IMR-90 (cell line): Measurements from ENCODE around the gene TADA2A. TPM values are rescaled to one million over a fixed set of nuclear protein-coding genes. Genes with fewer than 3 reads are reported as not detected.

Experiments used
- ATAC-seq: fragments of 200-7000 bp; cut with Tn5 transposase; 2 replicates; pipeline ENCODE4 v1.9.1; 2020; ENCODE audit warnings: low read depth, mild to moderate bottlenecking, moderate library complexity
- BruUV-seq: library from RNA; stranded (reverse); fragments of 400-500 nt; replicated peaks from 2 replicates; lab custom pipeline; 2021; lab: Mats Ljungman, UMichigan
- CTCF ChIA-PET: fragments of 300-600 bp; formaldehyde crosslinking; extraction: SDS; loops from one replicate; lab custom pipeline; 2021; ENCODE audit warnings: antibody characterized with exemption; lab: Yijun Ruan, JAX
- POLR2A ChIA-PET: fragments of 300-600 bp; sonication (Branson Sonifier 250); formaldehyde crosslinking; loops from one replicate; lab custom pipeline; 2022; ENCODE audit warnings: antibody characterized with exemption; ENCODE audit not compliant: unreplicated experiment; lab: Charles Lee
- DNase-seq: peaks from one replicate; pipeline ENCODE4 v3.0.0; 2013
- H2AFZ ChIP-seq: replicated peaks from 2 replicates; pipeline ENCODE3; 2013; ENCODE audit warnings: low read length, mild to moderate bottlenecking; ENCODE audit not compliant: poor library complexity
- H2AK5ac ChIP-seq: 2 replicates; pipeline ENCODE4 v1.6.1; 2013; ENCODE audit warnings: low read depth, low read length, inconsistent platforms
- H2AK9ac ChIP-seq: replicated peaks from 2 replicates; pipeline ENCODE3; 2013; ENCODE audit warnings: mild to moderate bottlenecking, low read depth, low read length, moderate library complexity; ENCODE audit not compliant: poor library complexity
- H2BK120ac ChIP-seq: 2 replicates; pipeline ENCODE4 v1.6.1; 2013; ENCODE audit warnings: low read depth, low read length, inconsistent platforms
- H2BK15ac ChIP-seq: 3 replicates; pipeline ENCODE4 v1.6.1; 2013; ENCODE audit warnings: low read depth, low read length, inconsistent platforms
- H2BK20ac ChIP-seq: 2 replicates; pipeline ENCODE4 v1.6.1; 2013; ENCODE audit warnings: low read depth, mild to moderate bottlenecking, inconsistent platforms, low read length, moderate library complexity
- H2BK5ac ChIP-seq: 2 replicates; pipeline ENCODE4 v1.6.1; 2013; ENCODE audit warnings: mild to moderate bottlenecking, low read depth, low read length, inconsistent platforms; ENCODE audit not compliant: poor library complexity, severe bottlenecking
- H3K14ac ChIP-seq: replicated peaks from 2 replicates; pipeline ENCODE4 v1.6.1; 2013; ENCODE audit warnings: low read depth, low read length, inconsistent platforms
- H3K18ac ChIP-seq: 2 replicates; pipeline ENCODE4 v1.6.1; 2013; ENCODE audit warnings: low read depth, low read length, control low read depth
- H3K23ac ChIP-seq: 2 replicates; pipeline ENCODE4 v1.6.1; 2013; ENCODE audit warnings: low read depth, low read length, inconsistent platforms
- H3K27ac ChIP-seq: 2 replicates; pipeline ENCODE4 v1.5.1; 2013; ENCODE audit warnings: mild to moderate bottlenecking, control low read depth, low read length; ENCODE audit not compliant: insufficient read depth
- H3K27me3 ChIP-seq: 2 replicates; pipeline ENCODE4 v1.6.1; 2013; ENCODE audit warnings: low read length; ENCODE audit not compliant: control insufficient read depth, insufficient read depth
- H3K36me3 ChIP-seq: 2 replicates; pipeline ENCODE4 v1.6.1; 2013; ENCODE audit warnings: low read length, mixed read lengths; ENCODE audit not compliant: control insufficient read depth, insufficient read depth
- H3K4ac ChIP-seq: 2 replicates; pipeline ENCODE4 v1.6.1; 2013; ENCODE audit warnings: low read depth, low read length, inconsistent platforms
- H3K4me1 ChIP-seq: 2 replicates; pipeline ENCODE4 v1.6.1; 2013; ENCODE audit warnings: low read length, mixed read lengths; ENCODE audit not compliant: control insufficient read depth, insufficient read depth
- H3K4me2 ChIP-seq: 2 replicates; pipeline ENCODE4 v1.6.1; 2013; ENCODE audit warnings: low read depth, mild to moderate bottlenecking, control low read depth, low read length, moderate library complexity
- H3K4me3 ChIP-seq: 2 replicates; pipeline ENCODE4 v1.5.1; 2013; ENCODE audit warnings: low read depth, mild to moderate bottlenecking, control low read depth, low read length, moderate library complexity; ENCODE audit not compliant: insufficient read depth
- H3K56ac ChIP-seq: 2 replicates; pipeline ENCODE4 v1.6.1; 2013; ENCODE audit warnings: low read length, inconsistent platforms; ENCODE audit not compliant: insufficient read depth; ENCODE audit errors: extremely low read depth
- H3K79me1 ChIP-seq, 2 experiments: 2 replicates each; pipeline ENCODE4 v1.6.1; 2013; ENCODE audit warnings: low read length in 2 of 2, inconsistent platforms in 1 of 2, low read depth in 1 of 2
- H3K9ac ChIP-seq: 2 replicates; pipeline ENCODE4 v1.6.1; 2013; ENCODE audit warnings: low read depth, low read length, control low read depth
- H3K9me1 ChIP-seq: 2 replicates; pipeline ENCODE4 v1.6.1; 2013; ENCODE audit warnings: low read length, inconsistent platforms; ENCODE audit not compliant: insufficient read depth
- H3K9me3 ChIP-seq: 2 replicates; pipeline ENCODE4 v1.6.1; 2013; ENCODE audit warnings: low read length; ENCODE audit not compliant: control insufficient read depth, insufficient read depth
- H4K20me1 ChIP-seq: 2 replicates; pipeline ENCODE4 v1.6.1; 2013; ENCODE audit warnings: low read length, inconsistent platforms; ENCODE audit not compliant: insufficient read depth
- H4K5ac ChIP-seq: 2 replicates; pipeline ENCODE4 v1.6.1; 2013; ENCODE audit warnings: mild to moderate bottlenecking, low read depth, low read length, control low read depth
- H4K8ac ChIP-seq, 2 experiments: 2 replicates each; pipeline ENCODE4 v1.6.1; 2013; ENCODE audit warnings: low read depth in 2 of 2, low read length in 2 of 2, control low read depth in 1 of 2, inconsistent platforms in 1 of 2
- H4K91ac ChIP-seq: 2 replicates; pipeline ENCODE4 v1.6.1; 2013; ENCODE audit warnings: low read depth, low read length, inconsistent platforms; ENCODE audit not compliant: insufficient read depth
- BHLHE40 ChIP-seq: fragments of 150-350 bp; IDR thresholded peaks from 2 replicates; pipeline ENCODE4 v1.6.1; 2016; ENCODE audit warnings: mild to moderate bottlenecking, low read depth, low read length
- CEBPB ChIP-seq: IDR thresholded peaks from 2 replicates; pipeline ENCODE4 v1.6.1; 2012; ENCODE audit warnings: low read depth, low read length, improper control_type of control experiment
- CHD1 ChIP-seq: IDR thresholded peaks from 2 replicates; pipeline ENCODE4 v1.6.1; 2012; ENCODE audit warnings: low read depth, low read length, improper control_type of control experiment
- ELK1 ChIP-seq: fragments of 150-350 bp; IDR thresholded peaks from 2 replicates; pipeline ENCODE4 v1.6.1; 2016; ENCODE audit warnings: low read depth, mild to moderate bottlenecking, low read length, moderate library complexity, borderline replicate concordance
- FOS ChIP-seq: fragments of 150-350 bp; IDR thresholded peaks from 2 replicates; pipeline ENCODE4 v1.6.1; 2016; ENCODE audit warnings: low read depth, low read length
- MAFK ChIP-seq: IDR thresholded peaks from 2 replicates; pipeline ENCODE4 v1.6.1; 2012; ENCODE audit warnings: low read depth, low read length, improper control_type of control experiment
- MAZ ChIP-seq: IDR thresholded peaks from 2 replicates; pipeline ENCODE4 v1.6.1; 2012; ENCODE audit warnings: low read depth, mild to moderate bottlenecking, low read length, improper control_type of control experiment, moderate library complexity, borderline replicate concordance
- MXI1 ChIP-seq: IDR thresholded peaks from 2 replicates; pipeline ENCODE4 v1.6.1; 2012; ENCODE audit warnings: low read depth, mild to moderate bottlenecking, low read length, moderate library complexity, borderline replicate concordance
- NFE2L2 ChIP-seq: fragments of 150-350 bp; IDR thresholded peaks from 2 replicates; pipeline ENCODE4 v1.6.1; 2016; ENCODE audit warnings: low read depth, mild to moderate bottlenecking, low read length
- POLR2A ChIP-seq: IDR thresholded peaks from 2 replicates; pipeline ENCODE4 v1.6.1; 2012; ENCODE audit warnings: mild to moderate bottlenecking, low read depth, low read length
- RAD21 ChIP-seq: IDR thresholded peaks from 2 replicates; pipeline ENCODE4 v1.6.1; 2012; ENCODE audit warnings: low read length, improper control_type of control experiment
- RFX5 ChIP-seq: IDR thresholded peaks from 2 replicates; pipeline ENCODE4 v1.8.0; 2012; ENCODE audit warnings: low read depth, mild to moderate bottlenecking, low read length, moderate library complexity
- SMC3 ChIP-seq: fragments of 150-350 bp; IDR thresholded peaks from 2 replicates; pipeline ENCODE4 v1.6.1; 2016; ENCODE audit warnings: low read depth, mild to moderate bottlenecking, antibody characterized with exemption, low read length, moderate library complexity
- WGBS, 2 experiments: methylation state at CpG; one replicate each; pipeline versions ENCODE4 v1.1.5 to v1.1.7; 2013; ENCODE audit warnings: missing lambda C conversion rate in 2 of 2; ENCODE audit not compliant: insufficient read length in 1 of 2; ENCODE audit errors: extremely low coverage in 2 of 2; 5-methylcytosine and 5-hydroxymethylcytosine counted together
- dilution Hi-C: fragments of 300-500 bp; cut with HindIII; formaldehyde crosslinking; loops from one replicate; pipeline ENCODE4 v1.14.3; 2018; ENCODE audit warnings: low sequenced_read_pairs; ENCODE audit not compliant: unreplicated experiment
- in situ Hi-C: fragments of 300-500 bp; cut with MboI; formaldehyde crosslinking; loops from 3 replicates; pipeline ENCODE4 v1.14.3; 2019; ENCODE audit warnings: low sequenced_read_pairs, inconsistent platforms, mixed read lengths
- intact Hi-C: fragments of 100-400 bp; cut with micrococcal nuclease; formaldehyde crosslinking; loops from 2 replicates; pipeline ENCODE4 v1.10.0; 2022
- polyA plus RNA-seq, 3 experiments: library from polyadenylated mRNA; depleted of rRNA; stranded (reverse); fragments of >200 nt; gene quantifications; 2 replicates each; pipeline ENCODE4 v1.2.3, GENCODE V29; 2012; ENCODE audit warnings: low replicate concordance in 1 of 3
- total RNA-seq: library from RNA; depleted of rRNA; stranded (reverse); fragments of >200 nt; gene quantifications from 2 replicates; pipeline ENCODE4 v1.2.3, GENCODE V29; 2012
- TF ChIP-seq, protein P1 (sequence below): fragments of 150-350 bp; IDR thresholded peaks from 2 replicates; pipeline ENCODE4 v1.6.1; 2017; ENCODE audit warnings: mild to moderate bottlenecking, antibody characterized with exemption, low read length, low read depth

The TADA2A gene
- total and polyA plus RNA-seq, 2 of the 4 experiments (the other 2 are of a cell fraction), result 13.1 to 19.7 TPM

DNA sequence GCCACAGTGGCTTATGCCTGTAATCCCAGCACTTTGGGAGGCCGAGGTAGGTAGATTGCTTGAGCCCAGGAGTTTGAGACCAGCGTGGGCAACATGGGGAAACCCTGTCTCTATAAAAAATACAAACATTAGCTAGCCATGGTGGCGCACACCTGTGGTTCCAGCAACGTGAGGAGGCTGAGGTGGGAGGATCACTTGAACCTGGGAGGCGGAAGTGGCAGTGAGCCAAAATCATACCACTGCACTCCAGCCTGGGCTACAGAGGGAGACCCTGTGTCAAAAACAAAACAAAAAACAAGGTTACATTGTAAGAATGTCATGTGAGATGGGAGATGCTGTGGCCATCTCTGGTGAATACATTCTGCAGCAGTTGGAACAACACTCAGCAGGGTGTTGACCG is 96.5 kb downstream of the TADA2A start (continued):
- TF ChIP-seq ELK1 (no peak), FOS (no peak), CEBPB (no peak), MXI1 (no peak)

DNA sequence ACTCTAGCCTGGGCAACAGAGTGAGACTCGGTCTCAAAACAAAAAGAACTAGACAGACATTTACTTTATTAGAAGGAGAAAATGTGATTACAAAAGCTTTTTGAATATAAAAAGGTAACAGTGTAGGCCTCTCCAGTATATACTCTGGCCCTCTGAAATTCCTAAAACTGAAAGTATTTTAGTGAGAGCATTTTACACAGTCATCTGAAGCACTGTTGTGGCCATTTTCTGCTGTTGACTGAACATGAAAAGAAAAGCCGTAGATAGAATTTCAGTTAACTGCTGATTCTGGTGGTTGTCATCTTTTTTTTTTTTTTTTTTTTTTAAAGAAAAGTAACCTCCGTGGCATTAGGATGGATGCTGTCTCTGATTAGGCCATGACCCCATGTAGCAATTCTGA is 98.6 kb downstream of the TADA2A start:
- intact Hi-C loops (no loop called here), in situ Hi-C loops (no loop called here), dilution Hi-C loops (no loop called here)
- no peak overlapping the region for H4K91ac ChIP-seq
- no peak overlapping the region for H2BK120ac ChIP-seq
- ATAC-seq (no peak), DNase-seq (no peak)
- peaks cover 16% of the 10 kb centered on the region for H3K36me3 ChIP-seq
- no peak overlapping the region for H2AK9ac ChIP-seq
- no peak overlapping the region for H3K4me3 ChIP-seq
- H3K79me1 ChIP-seq, result peaks cover 0 to 74% of the 10 kb centered on the region in 2 experiments; a peak in 3 of 4 replicates
- H2AK5ac ChIP-seq, result no peak overlapping the region
- H4K8ac ChIP-seq, result no peak overlapping the region
- no TSS peak for BruUV-seq
- H3K56ac ChIP-seq, result no peak overlapping the region
- ChIA-PET CTCF (no interaction called here), POLR2A (no interaction called here)
- no peak overlapping the region for H2BK5ac ChIP-seq
- H3K4ac ChIP-seq, result no peak overlapping the region
- no peaks in the 10 kb centered on the region for H3K27me3 ChIP-seq
- H3K4me2 ChIP-seq, result no peak overlapping the region
- peaks cover 47% of the 10 kb centered on the region for H3K9me1 ChIP-seq
- no peaks in the 10 kb centered on the region for H3K9me3 ChIP-seq
- H3K14ac ChIP-seq, result no peak overlapping the region
- H3K27ac ChIP-seq, result no peak overlapping the region
- H2AFZ ChIP-seq, result no peak overlapping the region
- peaks cover 97% of the 10 kb centered on the region for H4K20me1 ChIP-seq
- H3K9ac ChIP-seq, result no peak overlapping the region
- H4K5ac ChIP-seq, result 0 out of 2 replicates have a peak overlapping the region, but pooled peaks have one; percentile 20
- H3K23ac ChIP-seq, result no peak overlapping the region
- H2BK20ac ChIP-seq, result no peak overlapping the region
- no CpG with 5 or more reads among the region's 3 CpGs for WGBS, 2 experiments
- no peak overlapping the region for H2BK15ac ChIP-seq
- peaks cover 5% of the 10 kb centered on the region; the same call in 1 of the 2 replicates for H3K4me1 ChIP-seq
- H3K18ac ChIP-seq, result no peak overlapping the region
- TF ChIP-seq POLR2A (no peak), NFE2L2 (no peak), RFX5 (no peak), SMC3 (no peak), CHD1 (no peak), MAFK (no peak), ELK1 (no peak), MAZ (no peak), RAD21 (no peak), BHLHE40 (no peak), FOS (no peak)
- TF ChIP-seq, protein P1, sequence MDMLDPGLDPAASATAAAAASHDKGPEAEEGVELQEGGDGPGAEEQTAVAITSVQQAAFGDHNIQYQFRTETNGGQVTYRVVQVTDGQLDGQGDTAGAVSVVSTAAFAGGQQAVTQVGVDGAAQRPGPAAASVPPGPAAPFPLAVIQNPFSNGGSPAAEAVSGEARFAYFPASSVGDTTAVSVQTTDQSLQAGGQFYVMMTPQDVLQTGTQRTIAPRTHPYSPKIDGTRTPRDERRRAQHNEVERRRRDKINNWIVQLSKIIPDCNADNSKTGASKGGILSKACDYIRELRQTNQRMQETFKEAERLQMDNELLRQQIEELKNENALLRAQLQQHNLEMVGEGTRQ, result no peak
